Bone marrow (tissue), 2 donors: ENCODE results near the gene GALNT9.
"Not testable (repeated sequence)": the region's sequence is repeated elsewhere in the genome, so short reads cannot be mapped to it uniquely, and the experiment has no call there.

Source experiments
- DNase-seq, 2 donors: peaks; one replicate each; lab custom pipeline; 2025; lab: John Stamatoyannopoulos, UW

GALNT9 gene

DNA sequence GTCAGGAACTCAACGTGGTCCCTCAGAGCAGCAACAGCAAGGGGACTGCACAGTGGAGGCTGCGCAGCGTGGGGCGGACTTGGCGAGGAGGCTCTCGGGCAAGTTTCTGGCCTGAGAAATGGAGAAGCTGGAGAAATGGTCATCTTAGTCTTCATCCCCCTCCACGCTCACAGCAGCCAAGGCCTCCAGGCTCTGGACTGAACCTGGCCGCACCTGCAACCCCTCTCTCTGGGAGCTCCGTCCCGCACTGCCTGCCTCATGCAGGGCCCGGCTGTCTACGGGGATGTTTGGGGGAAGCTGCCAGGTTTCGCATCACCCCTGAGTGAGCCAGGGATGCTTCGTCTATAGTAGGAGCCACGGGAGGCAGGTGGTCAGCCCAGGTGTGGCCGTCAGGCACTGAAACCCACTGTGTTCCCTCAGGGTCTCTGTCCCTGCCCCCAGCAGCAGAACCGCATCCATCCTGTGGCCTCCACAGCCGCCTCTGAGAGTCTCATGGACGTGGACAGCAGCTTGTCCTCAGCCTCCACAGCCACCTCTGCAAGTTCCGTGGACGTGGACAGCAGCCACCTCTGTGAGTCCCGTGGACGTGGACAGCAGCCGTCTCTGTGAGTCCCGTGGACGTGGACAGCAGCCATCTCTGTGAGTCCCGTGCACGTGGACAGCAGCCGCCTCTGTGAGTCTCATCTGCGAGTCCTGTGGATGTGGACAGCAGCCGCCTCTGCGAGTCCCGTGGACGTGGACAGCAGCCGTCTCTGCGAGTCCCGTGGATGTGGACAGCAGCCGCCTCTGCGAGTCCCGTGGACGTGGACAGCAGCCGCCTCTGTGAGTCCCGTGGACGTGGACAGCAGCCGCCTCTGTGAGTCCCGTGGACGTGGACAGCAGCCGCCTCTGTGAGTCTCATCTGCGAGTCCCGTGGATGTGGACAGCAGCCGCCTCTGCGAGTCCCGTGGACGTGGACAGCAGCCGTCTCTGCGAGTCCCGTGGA, 29.1 kb upstream of the GALNT9 start:
- not testable (repeated sequence) for DNase-seq

GRCh38 chr12:132357623-132358186, 28.3 kb upstream of the GALNT9 start:
- DNase-seq: no peak

DNA sequence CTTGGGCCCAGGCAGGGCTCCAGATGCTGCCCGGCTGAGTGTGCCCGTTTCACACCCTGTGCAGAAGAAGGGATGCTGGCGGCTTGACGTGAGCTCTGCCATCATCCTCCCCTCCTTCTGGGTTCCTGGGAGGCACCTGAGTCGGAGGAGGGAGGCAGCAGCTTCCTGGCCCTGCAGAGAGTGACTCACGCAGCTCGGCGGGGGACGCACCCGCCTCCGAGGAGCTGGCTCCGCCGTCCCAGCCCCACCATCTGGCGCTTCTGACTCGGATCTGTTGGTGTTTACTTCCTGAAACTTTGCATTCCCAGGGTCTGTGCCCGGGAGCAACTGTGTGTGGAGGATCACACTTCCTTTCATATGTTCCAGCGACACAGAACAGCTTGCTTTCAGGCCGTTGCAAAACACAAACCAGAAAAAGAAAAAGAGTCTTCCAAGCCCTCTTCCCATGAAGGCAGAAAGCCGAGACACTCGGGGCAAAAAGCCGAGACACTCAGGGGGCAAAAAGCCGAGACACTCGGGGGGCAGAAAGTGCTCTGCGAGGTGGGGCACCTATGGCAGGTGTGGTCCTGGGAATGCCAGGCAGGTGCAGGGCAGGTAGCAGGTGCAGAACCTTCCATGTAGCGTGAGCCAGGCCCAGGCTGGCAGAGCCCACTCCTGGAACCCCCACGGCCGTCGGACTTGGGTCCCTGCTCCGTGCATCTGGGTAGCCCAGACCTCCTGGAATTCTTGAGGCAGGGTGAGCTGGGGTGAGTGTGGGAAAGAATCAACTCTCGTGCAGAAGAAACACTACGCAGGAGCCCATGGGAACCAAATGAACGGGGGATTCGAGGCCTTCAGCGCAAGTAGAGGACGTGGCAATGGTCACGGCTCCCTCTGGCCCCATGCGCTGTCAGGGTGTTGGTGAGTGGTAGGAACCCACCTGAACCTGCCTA, 27.6 kb upstream of the GALNT9 start:
- no peak for DNase-seq

DNA sequence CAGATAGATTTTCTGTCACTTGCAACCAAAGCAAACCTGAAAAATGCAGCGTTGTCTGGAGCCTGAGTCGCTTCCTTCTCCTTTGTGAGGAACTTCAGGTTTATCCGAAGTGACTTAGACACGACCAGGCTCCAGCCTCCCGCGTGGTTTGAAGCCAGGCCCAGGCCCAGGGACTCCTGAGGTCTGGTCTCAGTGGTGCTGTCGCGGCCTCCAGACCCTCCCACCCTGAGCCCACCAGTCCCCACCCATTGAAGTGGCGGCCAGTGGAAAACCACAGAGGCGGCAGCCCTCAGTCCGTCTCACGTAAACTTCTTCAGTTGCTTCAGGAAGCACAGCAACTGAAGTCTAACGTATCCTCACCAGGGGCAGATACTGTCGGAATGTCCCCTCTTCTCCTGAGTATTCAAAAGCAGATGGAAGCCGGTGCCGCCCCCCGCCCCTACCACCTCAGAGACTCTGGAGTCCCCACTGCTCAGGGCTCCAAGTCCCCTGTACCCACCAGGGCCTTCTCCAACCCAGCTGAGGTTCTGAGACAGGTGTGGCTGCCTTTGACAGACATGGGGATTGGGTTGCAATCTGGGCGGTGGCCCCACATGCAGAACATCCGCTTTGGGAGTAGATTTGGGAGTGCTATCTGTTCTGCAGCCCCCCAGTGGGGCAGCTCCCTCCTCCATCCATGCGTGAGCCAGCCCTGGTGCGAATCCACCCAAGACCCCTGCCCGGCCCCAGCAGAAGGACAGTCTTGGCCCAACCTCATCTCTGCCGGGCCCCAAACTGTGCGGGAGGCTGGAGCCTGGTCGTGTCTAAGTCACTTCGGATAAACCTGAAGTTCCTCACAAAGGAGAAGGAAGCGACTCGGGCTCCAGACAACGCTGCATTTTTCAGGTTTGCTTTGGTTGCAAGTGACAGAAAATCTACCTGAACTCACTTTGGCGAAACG, 26.6 kb upstream of the GALNT9 start:
- no peak for DNase-seq

- no peak for DNase-seq
Observed at GRCh38 chr12:132354982-132355680, 25.7 kb upstream of the GALNT9 start.

GRCh38 chr12:132354211-132354981, 25.0 kb upstream of the GALNT9 start:
- DNase-seq: no peak

GRCh38 chr12:132353811-132354210, 24.4 kb upstream of the GALNT9 start:
- DNase-seq: no peak

- DNase-seq: no peak
Observed at GRCh38 chr12:132352896-132353800, 23.8 kb upstream of the GALNT9 start.

GRCh38 chr12:132351751-132352495, 22.5 kb upstream of the GALNT9 start:
- no peak for DNase-seq

- no peak for DNase-seq
Observed at GRCh38 chr12:132349501-132350131, 20.2 kb upstream of the GALNT9 start.

GRCh38 chr12:132348176-132348575, 18.8 kb upstream of the GALNT9 start:
- DNase-seq: no peak

GRCh38 chr12:132347176-132347855, 17.9 kb upstream of the GALNT9 start:
- DNase-seq: no peak

DNA sequence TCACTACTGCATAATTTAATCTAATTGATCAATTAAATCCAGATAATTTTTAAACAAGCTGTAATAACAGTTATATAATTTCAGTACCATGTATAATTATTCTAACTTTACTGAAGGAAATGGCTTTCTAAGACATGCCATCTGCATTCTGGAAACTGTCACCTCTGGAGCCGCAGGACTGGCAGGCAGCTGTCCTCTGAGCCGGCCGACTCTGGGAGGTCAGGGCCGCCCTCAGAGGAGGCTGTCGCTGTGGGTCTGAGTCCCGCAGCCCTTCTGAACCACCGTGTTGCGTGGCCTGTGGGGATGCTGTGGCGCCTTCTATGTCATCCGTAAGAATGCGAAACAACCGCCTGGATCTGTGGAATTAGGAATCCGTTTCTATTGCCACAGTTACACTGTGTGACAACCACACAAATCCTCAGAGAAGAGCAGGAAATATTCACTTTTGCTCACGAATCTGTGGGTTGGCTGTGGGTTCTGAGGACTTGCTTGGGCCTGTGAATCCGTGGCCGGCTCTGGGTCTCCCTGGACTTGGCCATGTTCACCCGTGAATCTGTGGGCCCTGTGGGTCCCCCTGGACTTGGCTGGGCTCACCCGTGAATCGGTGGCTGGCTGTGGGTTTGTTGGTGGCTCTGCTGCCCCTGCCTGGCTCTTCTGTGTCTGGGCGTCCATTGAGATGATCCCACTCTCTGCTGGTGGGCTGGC, 17.2 kb upstream of the GALNT9 start:
- DNase-seq: no peak

DNA sequence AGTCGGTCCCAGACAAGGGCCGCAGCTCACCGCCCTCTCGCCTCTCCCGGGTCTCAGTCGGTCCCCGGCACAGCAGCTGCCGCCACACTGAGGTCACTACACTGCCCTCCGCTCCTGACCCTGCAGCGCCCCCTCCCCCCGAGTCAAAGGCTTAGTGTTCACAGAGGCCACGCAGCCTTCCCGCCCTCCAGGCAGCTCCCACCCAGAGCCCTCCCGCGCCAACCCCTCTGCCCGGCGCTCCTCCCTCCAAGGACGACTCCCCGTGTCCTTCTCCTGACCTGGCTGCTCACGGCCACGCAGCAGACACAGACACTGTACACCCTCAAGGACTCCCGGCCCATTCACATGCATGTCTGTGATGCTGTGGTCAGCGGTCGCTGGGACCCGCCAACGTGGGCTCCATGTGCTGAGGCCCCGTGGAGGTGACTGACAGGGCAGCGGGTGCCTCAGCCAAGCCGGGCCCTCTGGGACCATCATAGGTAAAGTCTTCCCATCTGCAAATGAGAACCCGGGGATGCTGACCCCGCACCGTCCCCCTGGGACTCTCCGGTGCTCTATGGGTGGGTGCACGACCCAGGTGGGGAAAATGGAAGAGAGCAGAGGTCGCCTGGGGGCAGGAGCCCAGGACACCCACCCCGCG, 16.3 kb upstream of the GALNT9 start:
- no peak for DNase-seq

GRCh38 chr12:132345126-132345525, 15.7 kb upstream of the GALNT9 start:
- DNase-seq: no peak

DNA sequence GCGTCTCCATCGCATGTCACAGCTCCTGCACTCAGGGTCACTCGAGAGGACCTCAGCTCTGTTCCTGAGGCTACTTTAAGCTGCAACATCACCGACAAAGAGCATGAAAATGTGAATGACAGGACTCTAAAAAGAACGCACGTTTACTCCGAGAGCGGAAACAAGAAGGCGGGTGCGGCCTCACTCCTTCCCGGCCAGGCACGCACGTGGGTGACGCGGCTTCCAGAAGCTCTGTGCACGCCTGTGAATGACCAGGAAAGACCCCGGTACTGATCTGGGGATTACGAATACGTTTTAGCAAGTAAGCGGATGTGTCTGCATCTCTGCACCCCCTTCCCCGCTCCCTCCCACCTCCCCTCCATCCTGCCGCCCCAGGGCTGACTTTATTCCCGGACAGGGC, 15.2 kb upstream of the GALNT9 start:
- DNase-seq: no peak
